Measurements from ENCODE around the gene MAP7.

MAP7 gene

GRCh38 chr6:136528477-136528876, 21.7 kb downstream of the MAP7 start:
- no peak for DNase-seq (ENCODE audit: low spot score)

- no peak for DNase-seq (ENCODE audit: low spot score)
Measured at GRCh38 chr6:136527831-136528230, 22.4 kb downstream of the MAP7 start.

- DNase-seq (ENCODE audit: low spot score): no peak
Measured at GRCh38 chr6:136526937-136527336, 23.3 kb downstream of the MAP7 start.

GRCh38 chr6:136526196-136526930, 23.9 kb downstream of the MAP7 start:
- DNase-seq (ENCODE audit: low spot score): peak; percentile 8

GRCh38 chr6:136525586-136526195, 24.5 kb downstream of the MAP7 start:
- DNase-seq (ENCODE audit: low spot score): no peak

GRCh38 chr6:136524936-136525413, 25.2 kb downstream of the MAP7 start:
- no peak for DNase-seq (ENCODE audit: low spot score)

- DNase-seq (ENCODE audit: low spot score): no peak
Measured at GRCh38 chr6:136524339-136524935, 25.8 kb downstream of the MAP7 start.

GRCh38 chr6:136523196-136523595, 27.0 kb downstream of the MAP7 start:
- DNase-seq (ENCODE audit: low spot score): no peak

GRCh38 chr6:136522636-136523035, 27.6 kb downstream of the MAP7 start:
- DNase-seq (ENCODE audit: low spot score): no peak

- DNase-seq (ENCODE audit: low spot score): no peak
Measured at GRCh38 chr6:136521911-136522310, 28.3 kb downstream of the MAP7 start.

- no peak for DNase-seq (ENCODE audit: low spot score)
Measured at GRCh38 chr6:136521427-136521826, 28.8 kb downstream of the MAP7 start.

GRCh38 chr6:136520517-136520916, 29.7 kb downstream of the MAP7 start:
- DNase-seq (ENCODE audit: low spot score): no peak

- no peak for DNase-seq (ENCODE audit: low spot score)
Measured at GRCh38 chr6:136517582-136517981, 32.6 kb downstream of the MAP7 start.

GRCh38 chr6:136517002-136517401, 33.2 kb downstream of the MAP7 start:
- no peak for DNase-seq (ENCODE audit: low spot score)

GRCh38 chr6:136514591-136514990, 35.6 kb downstream of the MAP7 start:
- no peak for DNase-seq (ENCODE audit: low spot score)

GRCh38 chr6:136511926-136512325, 38.3 kb downstream of the MAP7 start:
- DNase-seq (ENCODE audit: low spot score): no peak

- no peak for DNase-seq (ENCODE audit: low spot score)
Measured at GRCh38 chr6:136511397-136511796, 38.8 kb downstream of the MAP7 start.

- DNase-seq (ENCODE audit: low spot score): no peak
Measured at GRCh38 chr6:136510782-136511181, 39.4 kb downstream of the MAP7 start.

GRCh38 chr6:136510299-136510698, 39.9 kb downstream of the MAP7 start:
- no peak for DNase-seq (ENCODE audit: low spot score)

GRCh38 chr6:136508725-136509392, 41.4 kb downstream of the MAP7 start:
- no peak for DNase-seq (ENCODE audit: low spot score)

GRCh38 chr6:136506124-136506799, 44.0 kb downstream of the MAP7 start:
- no peak for DNase-seq (ENCODE audit: low spot score)
